Astrocyte (in vitro differentiated cells and primary cell): ENCODE data around the gene INSYN2A. TPM values are rescaled to one million over a fixed set of nuclear protein-coding genes. Genes with fewer than 3 reads are reported as not detected.

ENCODE experiments used
- DNase-seq: peaks from one replicate; pipeline ENCODE4 v3.0.0-alpha.2; 2010; ENCODE audit warnings: low read depth
- FAIRE-seq: peaks from 2 replicates; lab custom pipeline; 2011; peaks lifted over from hg19 to GRCh38; lab: Jason Lieb, UNC
- H2AFZ ChIP-seq: 2 replicates; pipeline ENCODE4 v1.6.0; 2012; ENCODE audit warnings: low read depth, low read length, inconsistent platforms
- H3K27ac ChIP-seq: 2 replicates; pipeline ENCODE4 v1.5.1; 2011; ENCODE audit warnings: low read depth, low read length, inconsistent platforms
- H3K27me3 ChIP-seq: 2 replicates; pipeline ENCODE4 v1.6.0; 2011; ENCODE audit warnings: low read length, inconsistent platforms; ENCODE audit not compliant: insufficient read depth
- H3K36me3 ChIP-seq: 2 replicates; pipeline ENCODE4 v1.5.1; 2011; ENCODE audit warnings: low read length, inconsistent platforms; ENCODE audit not compliant: insufficient read depth
- H3K4me1 ChIP-seq: 2 replicates; pipeline ENCODE4 v1.5.1; 2011; ENCODE audit warnings: low read length, inconsistent platforms; ENCODE audit not compliant: insufficient read depth
- H3K4me2 ChIP-seq: 2 replicates; pipeline ENCODE4 v1.6.0; 2012; ENCODE audit warnings: low read length, inconsistent platforms
- H3K4me3 ChIP-seq: 2 replicates; pipeline ENCODE4 v1.5.1; 2011; ENCODE audit warnings: low read depth, mild to moderate bottlenecking, low read length, inconsistent platforms; ENCODE audit not compliant: insufficient read depth
- H3K79me2 ChIP-seq: 2 replicates; pipeline ENCODE4 v1.6.0; 2012; ENCODE audit warnings: mild to moderate bottlenecking, low read length, inconsistent platforms; ENCODE audit not compliant: insufficient read depth
- H3K9ac ChIP-seq: 2 replicates; pipeline ENCODE4 v1.6.0; 2012; ENCODE audit warnings: mild to moderate bottlenecking, low read length, inconsistent platforms
- H3K9me3 ChIP-seq: 2 replicates; pipeline ENCODE4 v1.5.1; 2012; ENCODE audit warnings: low read depth, mild to moderate bottlenecking, low read length, inconsistent platforms; ENCODE audit not compliant: insufficient read depth
- H4K20me1 ChIP-seq: 2 replicates; pipeline ENCODE4 v1.6.0; 2012; ENCODE audit warnings: low read length, inconsistent platforms; ENCODE audit not compliant: insufficient read depth
- H3K27ac Mint-ChIP-seq: one replicate; pipeline ENCODE4 v1.8.0; 2021; ENCODE audit warnings: mild to moderate bottlenecking, mixed read lengths; ENCODE audit not compliant: unreplicated experiment
- H3K27me3 Mint-ChIP-seq: one replicate; pipeline ENCODE4 v1.8.0; 2021; ENCODE audit warnings: low read depth, mixed read lengths; ENCODE audit not compliant: unreplicated experiment
- H3K36me3 Mint-ChIP-seq: one replicate; pipeline ENCODE4 v1.8.0; 2021; ENCODE audit warnings: low read depth, mixed read lengths; ENCODE audit not compliant: unreplicated experiment
- H3K4me1 Mint-ChIP-seq: one replicate; pipeline ENCODE4 v1.8.0; 2021; ENCODE audit warnings: low read depth, mixed read lengths; ENCODE audit not compliant: unreplicated experiment
- H3K4me3 Mint-ChIP-seq: one replicate; pipeline ENCODE4 v1.8.0; 2021; ENCODE audit warnings: mild to moderate bottlenecking, moderate library complexity, mixed read lengths; ENCODE audit not compliant: unreplicated experiment
- H3K9me3 Mint-ChIP-seq: one replicate; pipeline ENCODE4 v1.8.0; 2021; ENCODE audit warnings: mild to moderate bottlenecking, mixed read lengths; ENCODE audit not compliant: unreplicated experiment
- EZH2 ChIP-seq: IDR thresholded peaks from 2 replicates; pipeline ENCODE4 v1.6.1; 2012; ENCODE audit warnings: mild to moderate bottlenecking, low read length, inconsistent platforms; ENCODE audit not compliant: insufficient read depth
- total RNA-seq: library from RNA; stranded (reverse); gene quantifications from 2 replicates; pipeline ENCODE4 v1.2.1, GENCODE V29; 2021
- TF ChIP-seq, protein P1 (sequence below): IDR thresholded peaks from 2 replicates; pipeline ENCODE4 v1.5.1; 2011; ENCODE audit warnings: low read depth, mild to moderate bottlenecking, inconsistent platforms, low read length, moderate library complexity; ENCODE audit not compliant: insufficient read depth

INSYN2A gene
- total RNA-seq, 1 donor from 2014 or later = 0.41 TPM

DNA sequence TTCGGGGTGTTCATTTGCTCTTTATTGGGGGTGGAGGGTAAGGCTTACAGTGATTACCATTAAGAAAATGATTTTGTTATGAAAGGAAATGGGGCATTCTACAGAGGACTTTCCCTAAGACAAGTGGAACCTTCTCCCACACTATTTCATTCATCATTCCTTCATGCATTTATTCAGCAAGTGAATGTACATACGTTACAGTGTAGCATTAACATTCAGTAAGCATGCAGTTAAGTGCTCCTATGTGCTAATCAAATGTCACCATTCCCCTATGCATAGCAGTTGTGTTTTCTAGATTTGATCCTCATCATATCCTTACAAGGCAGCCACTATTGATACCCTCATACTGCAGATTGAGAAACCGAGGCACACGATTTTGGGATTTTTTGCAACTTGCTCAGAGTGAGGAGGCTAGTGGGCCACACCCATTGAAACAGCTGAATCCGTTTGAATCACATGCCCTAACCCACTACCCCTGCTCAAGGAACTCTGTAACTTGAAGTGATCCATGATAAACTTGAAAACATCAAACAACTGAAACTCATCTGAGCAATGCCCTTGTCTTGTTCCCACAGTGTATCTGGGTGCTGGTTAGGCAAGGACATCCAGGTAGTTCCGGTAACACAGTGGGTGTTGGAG lies 16.7 kb downstream of the INSYN2A start:
- H3K9ac ChIP-seq = no peak overlapping the region
- no peaks in the 10 kb centered on the region for H3K27me3 ChIP-seq
- H3K4me1 Mint-ChIP-seq = no peaks in the 10 kb centered on the region
- H2AFZ ChIP-seq = no peak overlapping the region
- H3K27ac Mint-ChIP-seq = no peak overlapping the region
- TF ChIP-seq EZH2 = no peak
- TF ChIP-seq, protein P1, sequence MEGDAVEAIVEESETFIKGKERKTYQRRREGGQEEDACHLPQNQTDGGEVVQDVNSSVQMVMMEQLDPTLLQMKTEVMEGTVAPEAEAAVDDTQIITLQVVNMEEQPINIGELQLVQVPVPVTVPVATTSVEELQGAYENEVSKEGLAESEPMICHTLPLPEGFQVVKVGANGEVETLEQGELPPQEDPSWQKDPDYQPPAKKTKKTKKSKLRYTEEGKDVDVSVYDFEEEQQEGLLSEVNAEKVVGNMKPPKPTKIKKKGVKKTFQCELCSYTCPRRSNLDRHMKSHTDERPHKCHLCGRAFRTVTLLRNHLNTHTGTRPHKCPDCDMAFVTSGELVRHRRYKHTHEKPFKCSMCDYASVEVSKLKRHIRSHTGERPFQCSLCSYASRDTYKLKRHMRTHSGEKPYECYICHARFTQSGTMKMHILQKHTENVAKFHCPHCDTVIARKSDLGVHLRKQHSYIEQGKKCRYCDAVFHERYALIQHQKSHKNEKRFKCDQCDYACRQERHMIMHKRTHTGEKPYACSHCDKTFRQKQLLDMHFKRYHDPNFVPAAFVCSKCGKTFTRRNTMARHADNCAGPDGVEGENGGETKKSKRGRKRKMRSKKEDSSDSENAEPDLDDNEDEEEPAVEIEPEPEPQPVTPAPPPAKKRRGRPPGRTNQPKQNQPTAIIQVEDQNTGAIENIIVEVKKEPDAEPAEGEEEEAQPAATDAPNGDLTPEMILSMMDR = no peak
- H3K27me3 Mint-ChIP-seq = no peaks in the 10 kb centered on the region
- H3K79me2 ChIP-seq = peaks cover 2% of the 10 kb centered on the region
- H3K9me3 ChIP-seq = no peaks in the 10 kb centered on the region
- H3K36me3 Mint-ChIP-seq = peaks cover 13% of the 10 kb centered on the region
- no peak overlapping the region for H3K4me3 Mint-ChIP-seq
- no peak overlapping the region for H3K4me3 ChIP-seq
- no peak for DNase-seq
- H3K36me3 ChIP-seq = no peaks in the 10 kb centered on the region
- peaks cover 3% of the 10 kb centered on the region for H3K4me1 ChIP-seq
- FAIRE-seq = no peak
- H3K27ac ChIP-seq = no peak overlapping the region
- peaks cover 43% of the 10 kb centered on the region for H4K20me1 ChIP-seq
- H3K4me2 ChIP-seq = no peak overlapping the region
- H3K9me3 Mint-ChIP-seq = no peaks in the 10 kb centered on the region

DNA sequence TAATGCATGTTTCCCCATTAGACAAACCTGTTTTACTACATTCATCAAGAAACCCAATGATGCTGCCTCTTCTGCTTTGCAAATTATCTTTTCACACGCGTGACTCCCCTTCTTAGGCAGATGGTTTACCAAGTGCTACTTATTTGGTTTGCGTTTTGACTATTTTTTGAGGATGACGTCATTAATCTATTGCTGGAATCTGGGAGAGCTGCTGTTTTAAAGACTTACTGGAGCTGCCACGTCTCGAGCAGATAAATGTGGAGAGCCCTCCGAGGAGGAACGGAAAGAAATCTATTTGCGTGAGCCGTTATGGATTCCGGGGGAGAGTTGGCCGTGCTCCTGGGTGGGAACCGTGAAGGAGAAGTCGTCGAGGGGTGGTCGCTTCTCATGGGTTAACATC lies 19.7 kb downstream of the INSYN2A start:
- no peak overlapping the region for H3K4me3 Mint-ChIP-seq
- TF ChIP-seq EZH2 = no peak
- TF ChIP-seq, protein P1 = no peak
- no peaks in the 10 kb centered on the region for H3K27me3 ChIP-seq
- H3K4me2 ChIP-seq = no peak overlapping the region
- H3K27ac Mint-ChIP-seq = no peak overlapping the region
- H3K4me1 Mint-ChIP-seq = no peaks in the 10 kb centered on the region
- no peak overlapping the region for H3K9ac ChIP-seq
- DNase-seq = no peak
- no peak overlapping the region for H3K27ac ChIP-seq
- H3K79me2 ChIP-seq = no peaks in the 10 kb centered on the region
- H3K4me1 ChIP-seq = no peaks in the 10 kb centered on the region
- peaks cover 47% of the 10 kb centered on the region for H4K20me1 ChIP-seq
- H3K9me3 Mint-ChIP-seq = no peaks in the 10 kb centered on the region
- H2AFZ ChIP-seq = no peak overlapping the region
- H3K27me3 Mint-ChIP-seq = no peaks in the 10 kb centered on the region
- H3K9me3 ChIP-seq = no peaks in the 10 kb centered on the region
- FAIRE-seq = no peak
- H3K36me3 Mint-ChIP-seq = peaks cover 19% of the 10 kb centered on the region
- no peak overlapping the region for H3K4me3 ChIP-seq
- H3K36me3 ChIP-seq = no peaks in the 10 kb centered on the region

- Histone ChIP-seq H3K9me3 (no peaks in the 10 kb centered on the region), H3K4me3 (no peak overlapping the region), H3K27ac (no peak overlapping the region), H3K27me3 (no peaks in the 10 kb centered on the region), H3K36me3 (no peaks in the 10 kb centered on the region), H3K4me1 (no peaks in the 10 kb centered on the region), H3K79me2 (no peaks in the 10 kb centered on the region), H3K9ac (no peak overlapping the region), H2AFZ (no peak overlapping the region), H3K4me2 (no peak overlapping the region), H4K20me1 (peaks cover 51% of the 10 kb centered on the region)
- Mint-ChIP-seq H3K9me3 (no peaks in the 10 kb centered on the region), H3K4me3 (no peak overlapping the region), H3K27me3 (no peaks in the 10 kb centered on the region), H3K27ac (no peak overlapping the region), H3K4me1 (no peaks in the 10 kb centered on the region), H3K36me3 (peaks cover 23% of the 10 kb centered on the region)
- TF ChIP-seq, protein P1 = no peak
- TF ChIP-seq EZH2 = no peak
- DNase-seq (no peak), FAIRE-seq (no peak)
These were observed 20.9 kb downstream of the INSYN2A start for GRCh38 chr10:127175357-127176110.
